ENCODE measurements around the gene AIM2. TPM values are rescaled to one million over a fixed set of nuclear protein-coding genes. Genes with fewer than 3 reads are reported as not detected.

Gene AIM2
- polyA plus RNA-seq (2011; rRNA removed) (not detected in 2 replicates), polyA minus RNA-seq (2011; rRNA and poly(A)+ RNA removed) (not detected in 2 replicates)

DNA sequence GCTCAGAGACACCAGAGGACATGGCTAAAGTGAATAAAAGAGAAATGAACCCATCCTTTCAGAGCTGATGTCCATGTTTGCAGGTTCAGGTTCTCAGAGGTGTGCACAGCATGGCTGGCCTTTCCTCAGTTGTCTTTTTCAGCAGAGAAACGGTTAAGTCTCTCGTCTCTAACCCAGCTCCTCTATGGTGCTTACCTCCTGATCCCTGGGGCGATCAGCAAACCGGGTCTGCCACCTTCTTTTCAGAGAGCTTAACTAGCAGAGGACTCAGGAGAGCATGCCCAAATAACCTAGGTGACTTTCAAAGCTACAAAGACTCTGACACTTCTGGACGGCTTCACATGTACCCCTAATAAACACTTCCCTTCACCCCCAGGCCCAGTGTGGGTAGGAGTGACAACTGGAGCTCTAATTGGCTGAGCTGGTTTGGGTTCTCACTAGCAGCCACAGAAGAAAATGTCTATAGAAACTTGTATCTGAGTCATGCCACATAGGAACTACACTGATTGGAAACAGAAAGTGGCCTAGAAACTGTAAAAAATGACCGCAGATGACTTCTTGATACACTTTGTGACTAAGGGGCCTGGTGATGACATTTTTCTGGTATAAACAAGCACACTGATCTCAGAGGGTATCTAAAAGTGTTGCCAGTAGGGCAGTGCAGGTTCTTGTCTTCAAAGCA lies at the start of gene AIM2:
TSS of gene AIM2 (minus strand) at position 329 of the 682 bp plus-strand sequence. CDS start 3,267 bp downstream, outside the sequence.
- no peak for DNase-seq (ENCODE audit: low read depth, low spot score)
- ChIA-PET POLR2A (no interaction called here), CTCF (interaction anchor here (1.6 kb wide), 1 partner anchor 959 kb away, joined by 3 read pairs; no protein-coding TSS in a partner anchor)
- H3K27me3 ChIP-seq (ENCODE audit: control insufficient read depth, insufficient read depth, low read length): no peaks in the 10 kb centered on the region
- no peak within 1 kb of the TSS for H3K27ac ChIP-seq (ENCODE audit: low read depth, low read length)
- no peak within 1 kb of the TSS for H3K4me3 ChIP-seq (ENCODE audit: low read depth, low read length)
- no peaks in the 10 kb centered on the region for H3K9me3 ChIP-seq (ENCODE audit: control insufficient read depth, insufficient read depth, low read length)
- TF ChIP-seq, protein P1, sequence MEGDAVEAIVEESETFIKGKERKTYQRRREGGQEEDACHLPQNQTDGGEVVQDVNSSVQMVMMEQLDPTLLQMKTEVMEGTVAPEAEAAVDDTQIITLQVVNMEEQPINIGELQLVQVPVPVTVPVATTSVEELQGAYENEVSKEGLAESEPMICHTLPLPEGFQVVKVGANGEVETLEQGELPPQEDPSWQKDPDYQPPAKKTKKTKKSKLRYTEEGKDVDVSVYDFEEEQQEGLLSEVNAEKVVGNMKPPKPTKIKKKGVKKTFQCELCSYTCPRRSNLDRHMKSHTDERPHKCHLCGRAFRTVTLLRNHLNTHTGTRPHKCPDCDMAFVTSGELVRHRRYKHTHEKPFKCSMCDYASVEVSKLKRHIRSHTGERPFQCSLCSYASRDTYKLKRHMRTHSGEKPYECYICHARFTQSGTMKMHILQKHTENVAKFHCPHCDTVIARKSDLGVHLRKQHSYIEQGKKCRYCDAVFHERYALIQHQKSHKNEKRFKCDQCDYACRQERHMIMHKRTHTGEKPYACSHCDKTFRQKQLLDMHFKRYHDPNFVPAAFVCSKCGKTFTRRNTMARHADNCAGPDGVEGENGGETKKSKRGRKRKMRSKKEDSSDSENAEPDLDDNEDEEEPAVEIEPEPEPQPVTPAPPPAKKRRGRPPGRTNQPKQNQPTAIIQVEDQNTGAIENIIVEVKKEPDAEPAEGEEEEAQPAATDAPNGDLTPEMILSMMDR (IDR thresholded peaks at IDR 0.05; ENCODE audit: low read depth, low read length): no peak

DNA sequence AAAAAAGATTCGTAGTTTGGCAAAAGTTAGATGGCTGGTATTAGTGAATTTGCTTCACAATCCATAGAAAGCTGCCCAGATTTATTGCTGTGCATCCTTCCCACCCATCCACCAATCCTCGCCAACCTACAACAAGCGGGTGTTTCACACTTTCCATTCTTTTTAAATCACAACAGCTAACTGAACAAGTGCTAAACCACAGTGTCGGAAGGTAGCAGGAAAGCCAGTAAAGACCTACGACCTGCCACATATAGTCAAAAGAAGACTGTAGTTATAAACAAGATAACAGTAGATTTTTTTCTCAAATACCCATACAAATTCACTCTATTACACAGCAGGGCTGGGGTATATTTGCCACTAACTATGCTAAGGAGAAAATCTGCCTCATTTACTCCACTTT lies 47.0 kb upstream of the AIM2 start:
- Histone ChIP-seq H3K27me3 (ENCODE audit: control insufficient read depth, insufficient read depth, low read length) (no peaks in the 10 kb centered on the region), H3K27ac (ENCODE audit: low read depth, low read length) (no peak overlapping the region), H3K9me3 (ENCODE audit: control insufficient read depth, insufficient read depth, low read length) (no peaks in the 10 kb centered on the region), H3K4me3 (ENCODE audit: low read depth, low read length) (no peak overlapping the region)
- DNase-seq (ENCODE audit: low read depth, low spot score): no peak
- TF ChIP-seq, protein P1 (IDR thresholded peaks at IDR 0.05; ENCODE audit: low read depth, low read length): no peak
- ChIA-PET POLR2A (no interaction called here), CTCF (interaction anchor here (0.6 to 2.8 kb wide), 2 partner anchors 9 to 996 kb away, joined by 5 to 9 read pairs; no protein-coding TSS in a partner anchor)

- Histone ChIP-seq H3K4me3 (ENCODE audit: low read depth, low read length) (no peak overlapping the region), H3K27me3 (ENCODE audit: control insufficient read depth, insufficient read depth, low read length) (no peaks in the 10 kb centered on the region), H3K27ac (ENCODE audit: low read depth, low read length) (no peak overlapping the region), H3K9me3 (ENCODE audit: control insufficient read depth, insufficient read depth, low read length) (no peaks in the 10 kb centered on the region)
- POLR2A ChIA-PET: no interaction called here
- DNase-seq (ENCODE audit: low read depth, low spot score): no peak
- CTCF ChIA-PET: interaction anchor here (1.1 to 2.8 kb wide), 2 partner anchors 11 to 74 kb away, joined by 3 to 9 read pairs; no protein-coding TSS in a partner anchor
- TF ChIP-seq, protein P1 (IDR thresholded peaks at IDR 0.05; ENCODE audit: low read depth, low read length): no peak
Observed at GRCh38 chr1:159122005-159122621, 45.5 kb upstream of the AIM2 start.

GRCh38 chr1:159121526-159121925 lies 45.0 kb upstream of the AIM2 start:
- no peaks in the 10 kb centered on the region for H3K9me3 ChIP-seq (ENCODE audit: control insufficient read depth, insufficient read depth, low read length)
- ChIA-PET CTCF (interaction anchor here (1.1 to 2.8 kb wide), 3 partner anchors 11 to 76 kb away, joined by 3 to 9 read pairs (median 9); no protein-coding TSS in a partner anchor), POLR2A (no interaction called here)
- no peaks in the 10 kb centered on the region for H3K27me3 ChIP-seq (ENCODE audit: control insufficient read depth, insufficient read depth, low read length)
- TF ChIP-seq, protein P1 (IDR thresholded peaks at IDR 0.05; ENCODE audit: low read depth, low read length): no peak
- no peak for DNase-seq (ENCODE audit: low read depth, low spot score)
- no peak overlapping the region for H3K4me3 ChIP-seq (ENCODE audit: low read depth, low read length)
- H3K27ac ChIP-seq (ENCODE audit: low read depth, low read length): no peak overlapping the region

DNA sequence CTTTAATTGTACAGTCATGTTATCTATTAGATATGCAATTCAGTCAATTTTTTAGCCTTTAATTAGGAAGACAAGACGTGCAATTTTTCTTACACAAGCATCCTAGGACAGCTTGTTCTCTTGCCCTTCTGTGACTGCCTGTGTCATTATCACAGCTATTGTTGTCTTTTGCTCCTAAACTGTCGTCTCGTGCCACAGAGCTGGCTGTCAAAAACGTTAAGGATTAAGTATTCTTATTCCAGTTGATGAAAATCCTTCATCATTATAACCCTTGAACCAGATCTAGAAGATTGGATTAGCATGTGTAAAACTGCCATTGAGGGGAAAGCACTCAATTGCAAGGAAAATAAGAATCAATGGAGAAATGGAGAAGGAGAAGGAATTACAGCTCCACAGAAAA lies 43.8 kb upstream of the AIM2 start:
- ChIA-PET POLR2A (no interaction called here), CTCF (interaction anchor here (2.3 kb wide), 1 partner anchor 78 kb away, joined by 9 read pairs; no protein-coding TSS in a partner anchor)
- Histone ChIP-seq H3K27ac (ENCODE audit: low read depth, low read length) (no peak overlapping the region), H3K27me3 (ENCODE audit: control insufficient read depth, insufficient read depth, low read length) (no peaks in the 10 kb centered on the region), H3K4me3 (ENCODE audit: low read depth, low read length) (no peak overlapping the region), H3K9me3 (ENCODE audit: control insufficient read depth, insufficient read depth, low read length) (no peaks in the 10 kb centered on the region)
- TF ChIP-seq, protein P1 (IDR thresholded peaks at IDR 0.05; ENCODE audit: low read depth, low read length): no peak
- DNase-seq (ENCODE audit: low read depth, low spot score): no peak

All from AG04450 (cell line).